ENCODE measurements around the gene ANKS1A. TPM values are rescaled to one million over a fixed set of nuclear protein-coding genes. Genes with fewer than 3 reads are reported as not detected.

ANKS1A gene
- total and polyA plus RNA-seq, 2 of the 4 experiments (the other 2 are of a cell fraction) = 7.2 to 7.5 TPM

GRCh38 chr6:35016502-35017321 is 127.7 kb downstream of the ANKS1A start:
- intact Hi-C loops (cut with micrococcal nuclease) (loop anchor here (5.0 kb wide), 1 partner anchor 36 kb away; no protein-coding TSS in a partner anchor), dilution Hi-C loops (cut with HindIII; ENCODE audit: low sequenced_read_pairs, unreplicated experiment) (no loop called here), in situ Hi-C loops (cut with MboI; ENCODE audit: low sequenced_read_pairs) (no loop called here)
- Histone ChIP-seq H4K5ac (ENCODE audit: low read depth, low read length) (peak overlapping the region; percentile 9), H3K18ac (ENCODE audit: low read depth, low read length) (peak overlapping the region; percentile 80), H3K4me1 (ENCODE audit: control insufficient read depth, insufficient read depth, low read length) (peaks cover 27% of the 10 kb centered on the region), H2AFZ (replicated peaks; ENCODE audit: low read length, poor library complexity) (peak overlapping the region; percentile 9), H3K27ac (ENCODE audit: insufficient read depth, low read length) (peak overlapping the region; percentile 91), H2BK120ac (ENCODE audit: low read depth, low read length) (peak overlapping the region; percentile 80), H3K9me3 (ENCODE audit: control insufficient read depth, insufficient read depth, low read length) (no peaks in the 10 kb centered on the region), H3K56ac (ENCODE audit: extremely low read depth, insufficient read depth, low read length) (peak overlapping the region; percentile 74), H3K4me3 (ENCODE audit: insufficient read depth, low read depth, low read length) (peak overlapping the region; percentile 4; the same call in 1 of the 2 replicates), H2AK9ac (replicated peaks; ENCODE audit: low read depth, low read length, poor library complexity) (peak overlapping the region; percentile 8), H2BK15ac (ENCODE audit: low read depth, low read length) (peak overlapping the region; percentile 29; the same call in 1 of the 3 replicates), H2BK5ac (ENCODE audit: low read depth, low read length, poor library complexity, severe bottlenecking) (peak overlapping the region; percentile 82), H3K9ac (ENCODE audit: low read depth, low read length) (peak overlapping the region; percentile 48), H3K79me1 (ENCODE audit: low read depth in 1 of 2, low read length in 2 of 2) (peaks cover 6 to 11% of the 10 kb centered on the region in 2 experiments; a peak in 3 of 4 replicates), H3K27me3 (ENCODE audit: control insufficient read depth, insufficient read depth, low read length) (no peaks in the 10 kb centered on the region), H3K23ac (ENCODE audit: low read depth, low read length) (peak overlapping the region; percentile 29; the same call in 1 of the 2 replicates), H4K91ac (ENCODE audit: insufficient read depth, low read depth, low read length) (peak overlapping the region; percentile 61), H3K14ac (replicated peaks; ENCODE audit: low read depth, low read length) (peak overlapping the region; percentile 35), H2AK5ac (ENCODE audit: low read depth, low read length) (peak overlapping the region; percentile 0; the same call in 1 of the 2 replicates), H3K4me2 (ENCODE audit: low read depth, low read length) (peak overlapping the region; percentile 62), H2BK20ac (ENCODE audit: low read depth, low read length) (peak overlapping the region; percentile 67; the same call in 1 of the 2 replicates), H4K8ac (ENCODE audit: low read depth in 2 of 2, low read length in 2 of 2) (peak overlapping the region; percentile 7 to 78; a peak in 3 of 4 replicates), H3K36me3 (ENCODE audit: control insufficient read depth, insufficient read depth, low read length) (no peaks in the 10 kb centered on the region), H4K20me1 (ENCODE audit: insufficient read depth, low read length) (no peaks in the 10 kb centered on the region), H3K4ac (ENCODE audit: low read depth, low read length) (peak overlapping the region; percentile 53), H3K9me1 (ENCODE audit: insufficient read depth, low read length) (peaks cover 19% of the 10 kb centered on the region)
- DNase-seq (peak; percentile 88), ATAC-seq (ENCODE audit: low read depth) (peak; percentile 76)
- 20% methylated on average over 1 of the region's 11 CpGs; no CpG with 5 or more reads in 1 of the 2 experiments for WGBS, 2 experiments (ENCODE audit: extremely low coverage in 2 of 2, insufficient read length in 1 of 2)
- BruUV-seq (replicated peaks) = no TSS peak
- ChIA-PET CTCF (interaction anchor here (0.6 to 1.5 kb wide), 3 partner anchors 17 to 123 kb away, joined by 3 to 5 read pairs (median 5); no protein-coding TSS in a partner anchor), POLR2A (ENCODE audit: unreplicated experiment) (interaction anchor here (0.6 kb wide), 2 partner anchors 204 to 1786 kb away, joined by 3 to 5 read pairs; no protein-coding TSS in a partner anchor)
- TF ChIP-seq CEBPB (IDR thresholded peaks at IDR 0.05; ENCODE audit: low read depth, low read length) = no peak
- no peak for TF ChIP-seq FOS (IDR thresholded peaks at IDR 0.05; ENCODE audit: low read depth, low read length)
- TF ChIP-seq SMC3 (IDR thresholded peaks at IDR 0.05; ENCODE audit: low read depth, low read length) = no peak

Measured in IMR-90 (cell line).